ENCODE results near the gene NODAL.
"Not testable (repeated sequence)": the region's sequence is repeated elsewhere in the genome, so short reads cannot be mapped to it uniquely, and the experiment has no call there.

The NODAL gene

GRCh38 chr10:70441161-70441894, at the start of gene NODAL:
Gene NODAL (minus strand): TSS chr10:70441681. CDS start chr10:70441667, 14 bp downstream.
- TF ChIP-seq POLR2A (IDR thresholded peaks at IDR 0.05; ENCODE audit: low read depth, low read length), result no peak
- FAIRE-seq, result no peak
- DNase-seq (ENCODE audit: insufficient read length, low spot score), result no peak

GRCh38 chr10:70490142-70490541, 48.7 kb upstream of the NODAL start:
- DNase-seq (ENCODE audit: insufficient read length, low spot score), result no peak
- FAIRE-seq, result no peak
- no peak for TF ChIP-seq POLR2A (IDR thresholded peaks at IDR 0.05; ENCODE audit: low read depth, low read length)

GRCh38 chr10:70487824-70488223, 46.3 kb upstream of the NODAL start:
- no peak for TF ChIP-seq POLR2A (IDR thresholded peaks at IDR 0.05; ENCODE audit: low read depth, low read length)
- FAIRE-seq, result no peak
- DNase-seq (ENCODE audit: insufficient read length, low spot score), result no peak

- not testable (repeated sequence) for DNase-seq (ENCODE audit: insufficient read length, low spot score); FAIRE-seq
These were observed 42.4 kb upstream of the NODAL start for GRCh38 chr10:70483872-70484271.

GRCh38 chr10:70482982-70483760, 41.7 kb upstream of the NODAL start:
- no peak for TF ChIP-seq POLR2A (IDR thresholded peaks at IDR 0.05; ENCODE audit: low read depth, low read length)
- FAIRE-seq (no peak), DNase-seq (ENCODE audit: insufficient read length, low spot score) (no peak)

- TF ChIP-seq POLR2A (IDR thresholded peaks at IDR 0.05; ENCODE audit: low read depth, low read length), result no peak
- DNase-seq (ENCODE audit: insufficient read length, low spot score) (no peak), FAIRE-seq (no peak)
These were observed 40.5 kb upstream of the NODAL start for GRCh38 chr10:70481831-70482530.

- FAIRE-seq, result no peak
- no peak for DNase-seq (ENCODE audit: insufficient read length, low spot score)
- TF ChIP-seq POLR2A (IDR thresholded peaks at IDR 0.05; ENCODE audit: low read depth, low read length), result no peak
These were observed 39.6 kb upstream of the NODAL start for GRCh38 chr10:70481105-70481504.

GRCh38 chr10:70480239-70480861, 38.9 kb upstream of the NODAL start:
- DNase-seq (ENCODE audit: insufficient read length, low spot score) (no peak), FAIRE-seq (no peak)
- no peak for TF ChIP-seq POLR2A (IDR thresholded peaks at IDR 0.05; ENCODE audit: low read depth, low read length)

- FAIRE-seq (no peak), DNase-seq (ENCODE audit: insufficient read length, low spot score) (no peak)
- no peak for TF ChIP-seq POLR2A (IDR thresholded peaks at IDR 0.05; ENCODE audit: low read depth, low read length)
These were observed 38.3 kb upstream of the NODAL start for GRCh38 chr10:70479626-70480238.

- TF ChIP-seq POLR2A (IDR thresholded peaks at IDR 0.05; ENCODE audit: low read depth, low read length), result no peak
- no peak for FAIRE-seq
- no peak for DNase-seq (ENCODE audit: insufficient read length, low spot score)
These were observed 37.7 kb upstream of the NODAL start for GRCh38 chr10:70479165-70479581.

- TF ChIP-seq POLR2A (IDR thresholded peaks at IDR 0.05; ENCODE audit: low read depth, low read length), result no peak
- no peak for DNase-seq (ENCODE audit: insufficient read length, low spot score)
- no peak for FAIRE-seq
These were observed 37.0 kb upstream of the NODAL start, which contains the start of gene PALD1 for GRCh38 chr10:70478191-70479164. Gene PALD1 (plus strand): TSS chr10:70478767. CDS start chr10:70525952, 47,185 bp downstream.

- FAIRE-seq, result no peak
- DNase-seq (ENCODE audit: insufficient read length, low spot score), result no peak
- no peak for TF ChIP-seq POLR2A (IDR thresholded peaks at IDR 0.05; ENCODE audit: low read depth, low read length)
These were observed 36.2 kb upstream of the NODAL start for GRCh38 chr10:70477661-70478162.

Measured in H54 (cell line).